Psoas muscle (tissue), 8 donors: Measurements from ENCODE around the gene PRRT1B. TPM values are rescaled to one million over a fixed set of nuclear protein-coding genes. Genes with fewer than 3 reads are reported as not detected.

Experiments used
- ATAC-seq, 4 donors: fragments of 200-7000 bp; cut with Tn5 transposase; one replicate each; pipeline ENCODE4 v1.9.1; 2020; ENCODE audit warnings: moderate library complexity in 3 of 4, mild to moderate bottlenecking in 2 of 4
- DNase-seq, 2 donors: peaks; one replicate each; pipeline ENCODE4 v3.0.0-alpha.2; 2020
- H3K27ac ChIP-seq: fragments of 200-600 bp; one replicate; pipeline ENCODE4 v1.8.0; 2022
- H3K27me3 ChIP-seq, 3 donors: fragments of 200-600 bp in 1 of 3; one replicate each; pipeline versions ENCODE4 v1.6.1 to v1.8.0; 2013 to 2022; ENCODE audit warnings: low read length in 2 of 3, mild to moderate bottlenecking in 2 of 3, moderate library complexity in 1 of 3; ENCODE audit not compliant: insufficient read depth in 3 of 3
- H3K36me3 ChIP-seq, 2 donors: fragments of 200-600 bp in 1 of 2; one replicate each; pipeline versions ENCODE4 v1.6.1 to v1.8.0; 2013 to 2022; ENCODE audit warnings: low read depth in 1 of 2, mild to moderate bottlenecking in 1 of 2, moderate library complexity in 1 of 2; ENCODE audit not compliant: insufficient read depth in 1 of 2
- H3K4me1 ChIP-seq: fragments of 200-600 bp; one replicate; pipeline ENCODE4 v1.8.0; 2022
- H3K4me3 ChIP-seq: fragments of 200-600 bp; one replicate; pipeline ENCODE4 v1.8.0; 2022; ENCODE audit warnings: mild to moderate bottlenecking
- H3K9me3 ChIP-seq: fragments of 200-600 bp; one replicate; pipeline ENCODE4 v1.8.0; 2022
- CTCF ChIP-seq: fragments of 200-600 bp; IDR thresholded peaks from one replicate; pipeline ENCODE4 v1.8.0; 2022; ENCODE audit warnings: antibody characterized with exemption
- WGBS, 3 donors: extraction: QIAGEN DNeasy Blood & Tissue Kit; methylation state at CpG; one replicate each; pipeline versions ENCODE4 v1.1.6 to v1.1.7; 2013; 5-methylcytosine and 5-hydroxymethylcytosine counted together
- intact Hi-C, 2 donors: fragments of 100-400 bp; cut with DNase I; formaldehyde crosslinking; loops; one replicate each; pipeline versions ENCODE4 v1.11.0 to v1.14.2; 2022
- polyA plus RNA-seq, 3 donors: library from polyadenylated mRNA; stranded (reverse); fragments of 200-250 nt; gene quantifications; one replicate each; pipeline ENCODE4 v1.2.3, GENCODE V29; 2013
- total RNA-seq, 4 donors: library from RNA; stranded (reverse); fragmentation: NEBNext Ultra II Directional in 2 of 4; extraction: Animal tissue kit (Norgen Biotek cat#: 25700) in 2 of 4; gene quantifications; one replicate each; pipeline versions ENCODE4 v1.2.1 to v1.2.4, GENCODE V29; 2021 to 2023
- donor health status: healthy with polysubstance abuse.
- donor health status: DM: no; HTN: no; CAD: no; lungs with moderate emphysema.
- donor health status: Bipolar disorder and iron deficiency.
- donor health status: healthy.
- donor health status: DM: yes; HTN: yes; CAD: no.
- donor health status: DM: no; HTN: no; CAD: no.
- donor health status: DM: no; HTN: no; CAD: no.
- donor health status: DM: yes; HTN: yes; CAD: no.

Gene PRRT1B
- total and polyA plus RNA-seq, 7 donors: not detected

DNA sequence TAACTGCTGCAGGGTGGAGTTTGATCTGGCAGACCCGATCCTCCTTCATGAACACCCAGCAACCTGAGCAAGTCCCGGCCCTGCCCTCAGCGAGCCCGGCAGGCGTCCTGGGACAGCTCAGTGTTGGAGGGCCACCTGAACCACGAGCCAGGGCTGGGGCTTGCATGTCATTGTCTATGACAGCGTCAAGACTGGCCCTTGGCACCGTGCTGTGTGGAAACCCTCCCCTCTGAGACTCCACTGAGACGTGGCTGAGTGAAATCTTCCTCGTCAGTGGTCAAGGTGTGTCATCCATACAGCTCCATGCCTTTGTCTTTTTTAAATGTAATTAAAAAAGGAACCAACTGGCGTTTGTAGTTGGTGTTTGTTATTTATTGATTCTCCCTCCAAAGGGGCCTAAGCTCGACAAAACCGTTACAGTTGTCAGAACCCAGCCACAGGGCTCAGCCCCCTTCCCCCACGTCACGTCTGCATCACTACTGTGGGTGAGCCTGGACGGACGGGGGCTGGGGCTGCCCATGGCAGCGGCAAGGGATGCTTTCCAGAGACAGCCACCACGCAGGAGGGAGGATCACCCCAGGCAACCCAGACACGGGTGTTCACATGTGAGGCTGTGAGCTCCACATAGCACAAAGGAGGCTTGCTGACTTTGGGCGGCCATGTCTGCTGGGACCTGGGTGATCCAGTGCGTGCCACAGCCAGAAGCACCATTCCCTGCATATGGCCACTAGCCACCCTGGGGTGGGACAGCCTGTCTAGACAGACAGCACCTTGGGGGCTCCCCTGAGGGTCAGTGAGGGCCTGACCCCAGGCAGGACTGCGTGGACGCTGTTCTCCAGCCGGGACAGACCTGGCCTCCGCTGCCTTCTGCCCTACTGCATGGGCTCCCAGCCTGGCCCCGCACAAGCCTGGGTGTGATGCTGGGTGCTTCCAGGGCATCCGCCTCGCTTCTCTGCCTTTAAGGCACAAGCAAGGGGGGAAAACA, 21.6 kb upstream of the PRRT1B start:
- peaks cover 2 to 99% of the 10 kb centered on the region in 2 donors for H3K36me3 ChIP-seq
- 84 to 87% (median 87%) methylated on average over 29 of the region's 29 CpGs for WGBS, 3 donors
- H3K4me1 ChIP-seq: peaks cover under 1% of the 10 kb centered on the region
- no peaks in the 10 kb centered on the region for H3K27me3 ChIP-seq
- ATAC-seq (no peak), DNase-seq (no peak)
- H3K9me3 ChIP-seq: no peaks in the 10 kb centered on the region
- no peak for TF ChIP-seq CTCF
- intact Hi-C loops: no loop called here
- no peak overlapping the region for H3K4me3 ChIP-seq
- H3K27ac ChIP-seq: no peak overlapping the region

DNA sequence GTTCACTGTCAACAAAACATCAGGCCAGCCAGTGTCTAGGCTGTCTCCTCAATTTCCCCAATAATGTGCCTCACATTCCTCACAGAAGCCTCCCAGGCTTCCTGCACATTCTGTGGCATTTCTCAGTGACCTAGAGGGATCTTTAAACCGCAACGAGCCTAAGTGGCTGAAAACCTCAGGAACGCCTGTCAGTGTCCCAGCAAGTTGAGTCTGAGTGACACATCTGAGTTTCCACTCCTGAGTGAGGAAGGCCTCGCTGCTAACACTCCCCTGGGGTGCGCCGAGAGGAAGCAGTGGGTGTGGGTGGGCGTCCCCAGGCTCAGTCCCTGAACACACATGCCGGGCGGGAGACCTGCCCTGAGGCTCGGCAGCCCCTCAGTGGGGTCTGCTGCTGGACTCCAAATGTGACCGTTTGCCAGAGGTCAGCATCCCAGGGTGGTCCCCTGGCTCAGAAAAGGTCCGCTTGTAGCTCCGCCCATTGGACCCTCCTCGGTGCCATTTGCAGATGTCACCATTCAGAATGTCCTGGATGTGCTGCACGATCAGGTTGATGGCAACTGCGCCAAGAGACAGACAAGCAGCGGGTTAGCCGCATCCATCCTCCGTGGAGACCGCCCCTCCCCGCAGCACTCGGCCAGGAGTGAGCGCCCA, 20.5 kb upstream of the PRRT1B start:
- WGBS, 3 donors: 86 to 90% (median 88%) methylated on average over 23 of the region's 23 CpGs
- intact Hi-C loops: no loop called here
- H3K36me3 ChIP-seq: peaks cover 2 to 99% of the 10 kb centered on the region in 2 donors
- ATAC-seq (no peak), DNase-seq (no peak)
- no peaks in the 10 kb centered on the region for H3K27me3 ChIP-seq
- H3K27ac ChIP-seq: no peak overlapping the region
- H3K9me3 ChIP-seq: no peaks in the 10 kb centered on the region
- H3K4me1 ChIP-seq: peaks cover 3% of the 10 kb centered on the region
- H3K4me3 ChIP-seq: no peak overlapping the region
- no peak for TF ChIP-seq CTCF

DNA sequence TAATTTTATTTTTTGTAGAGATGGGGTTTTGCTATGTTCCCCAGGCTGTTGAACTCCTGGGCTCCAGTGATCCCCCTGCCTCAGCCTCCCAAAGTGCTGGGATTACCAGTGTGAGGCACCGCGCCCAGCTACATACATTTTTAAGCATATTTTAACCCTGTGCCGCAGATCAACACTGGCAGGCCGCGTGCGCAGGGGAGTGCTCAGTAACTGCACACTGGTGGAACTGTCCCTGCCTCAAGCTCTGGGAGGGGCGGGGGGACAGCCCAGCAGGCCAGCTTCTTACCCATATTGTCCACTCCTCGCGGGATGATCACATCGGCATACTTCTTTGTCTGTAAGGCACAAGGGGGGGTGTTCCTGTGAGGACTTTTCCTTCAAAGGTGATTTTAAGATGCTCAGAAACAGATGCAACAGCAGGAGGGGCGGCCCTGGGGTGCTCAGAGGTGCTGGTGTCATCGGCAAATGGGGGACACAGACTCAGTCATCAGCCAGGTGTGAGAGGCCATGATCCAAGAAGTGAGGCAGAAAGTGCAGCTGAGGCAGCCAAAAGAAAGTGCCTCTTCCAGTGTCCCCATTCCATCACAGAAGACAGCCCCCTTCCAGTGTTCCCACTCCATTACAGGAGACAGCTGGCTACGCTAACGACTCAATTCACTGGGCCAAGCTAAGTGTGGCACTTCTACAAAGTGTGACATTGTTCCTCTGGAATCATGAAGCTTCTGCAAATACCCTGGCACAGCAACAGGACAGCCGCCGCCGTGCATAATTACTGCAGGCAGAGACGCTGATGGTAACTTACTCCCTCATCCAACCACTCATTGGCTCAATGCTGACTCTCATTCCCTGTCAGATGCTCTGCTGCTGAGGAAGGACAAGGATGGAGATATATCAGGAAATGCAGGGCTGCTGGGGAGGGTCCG, 19.4 kb upstream of the PRRT1B start:
- intact Hi-C loops: no loop called here
- H3K4me3 ChIP-seq: no peak overlapping the region
- DNase-seq (no peak), ATAC-seq (no peak)
- WGBS, 3 donors: 55 to 72% (median 60%) methylated on average over 19 of the region's 19 CpGs
- no peaks in the 10 kb centered on the region for H3K9me3 ChIP-seq
- TF ChIP-seq CTCF: no peak
- no peak overlapping the region for H3K27ac ChIP-seq
- peaks cover 12% of the 10 kb centered on the region for H3K4me1 ChIP-seq
- H3K36me3 ChIP-seq: peaks cover 2 to 92% of the 10 kb centered on the region in 2 donors
- H3K27me3 ChIP-seq: no peaks in the 10 kb centered on the region

DNA sequence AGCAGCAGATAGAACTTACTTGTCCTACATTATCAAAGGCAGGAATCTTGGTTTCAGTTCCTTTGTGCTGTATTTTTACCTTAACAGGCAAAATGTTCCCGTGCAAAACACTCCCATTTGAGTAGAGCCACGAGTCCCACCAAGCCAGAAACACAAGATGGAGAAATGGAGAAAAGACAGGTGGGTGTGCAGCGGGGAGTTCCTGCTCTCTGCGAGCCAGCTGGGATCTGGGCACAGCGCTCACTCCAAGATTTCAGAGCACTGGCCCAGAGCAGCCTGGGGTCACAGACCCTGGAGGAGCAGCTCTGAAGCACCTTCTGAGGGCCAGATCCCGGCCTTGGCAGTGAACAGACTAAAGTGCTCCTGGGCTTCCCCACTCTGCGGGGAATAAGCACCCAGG, 17.1 kb upstream of the PRRT1B start:
- intact Hi-C loops: no loop called here
- WGBS, 3 donors: 83 to 93% (median 90%) methylated on average over 7 of the region's 7 CpGs
- Histone ChIP-seq H3K4me3 (no peak overlapping the region), H3K27ac (no peak overlapping the region), H3K36me3 (peaks cover 2 to 70% of the 10 kb centered on the region in 2 donors), H3K27me3 (no peaks in the 10 kb centered on the region), H3K9me3 (no peaks in the 10 kb centered on the region), H3K4me1 (peaks cover 12% of the 10 kb centered on the region)
- ATAC-seq (no peak), DNase-seq (no peak)
- no peak for TF ChIP-seq CTCF
